OCI-LY7 (cell line): ENCODE measurements around the gene ALLC. TPM values are rescaled to one million over a fixed set of nuclear protein-coding genes. Genes with fewer than 3 reads are reported as not detected.

Experiments used
- BruUV-seq: library from RNA; stranded (reverse); fragments of 400-500 nt; replicated peaks from 2 replicates; lab custom pipeline; 2021; lab: Mats Ljungman, UMichigan
- CTCF ChIA-PET: fragments of 300-600 bp; sonication (Branson Sonifier 250); formaldehyde crosslinking; loops from one replicate; lab custom pipeline; 2022; ENCODE audit warnings: antibody characterized with exemption; ENCODE audit not compliant: unreplicated experiment; lab: Charles Lee
- POLR2A ChIA-PET: fragments of 300-600 bp; sonication (Branson Sonifier 250); formaldehyde crosslinking; loops from one replicate; lab custom pipeline; 2022; ENCODE audit warnings: antibody characterized with exemption; lab: Charles Lee
- DNase-seq: peaks from one replicate; pipeline ENCODE4 v3.0.0-alpha.2; 2015; ENCODE audit warnings: low spot score
- H2AFZ ChIP-seq: fragments of 200-600 bp; sonication (generic), shearing (Covaris generic); 2 replicates; pipeline ENCODE4 v1.6.1; 2014; ENCODE audit warnings: mild to moderate bottlenecking, antibody characterized with exemption, low read length, moderate library complexity
- H3K27ac ChIP-seq: fragments of 200-600 bp; sonication (generic); 2 replicates; pipeline ENCODE4 v1.5.1; 2014; ENCODE audit warnings: mixed run types, low read depth, mild to moderate bottlenecking, moderate library complexity, low read length, inconsistent platforms; ENCODE audit not compliant: poor library complexity, severe bottlenecking
- H3K36me3 ChIP-seq: fragments of 200-600 bp; sonication (generic); 2 replicates; pipeline ENCODE4 v1.6.1; 2014; ENCODE audit warnings: mild to moderate bottlenecking, antibody characterized with exemption, low read length, moderate library complexity, mixed read lengths; ENCODE audit not compliant: insufficient read depth
- H3K4me1 ChIP-seq: fragments of 200-600 bp; sonication (generic); 2 replicates; pipeline ENCODE4 v1.5.1; 2014; ENCODE audit warnings: mild to moderate bottlenecking, low read length; ENCODE audit not compliant: insufficient read depth, poor library complexity, severe bottlenecking
- H3K4me2 ChIP-seq: fragments of 200-600 bp; sonication (generic); 2 replicates; pipeline ENCODE4 v1.6.1; 2014; ENCODE audit warnings: mild to moderate bottlenecking, low read length
- H3K4me3 ChIP-seq: fragments of 200-600 bp; sonication (generic); 2 replicates; pipeline ENCODE4 v1.5.1; 2014; ENCODE audit warnings: mild to moderate bottlenecking, low read depth, low read length; ENCODE audit not compliant: poor library complexity, severe bottlenecking
- H3K79me2 ChIP-seq: fragments of 200-600 bp; sonication (generic); 2 replicates; pipeline ENCODE4 v1.6.1; 2016; ENCODE audit warnings: low read depth, mild to moderate bottlenecking, low read length, moderate library complexity, mixed read lengths; ENCODE audit not compliant: insufficient read depth
- H3K9me2 ChIP-seq: fragments of 200-600 bp; sonication (generic); 2 replicates; pipeline ENCODE4 v1.6.1; 2016; ENCODE audit warnings: mild to moderate bottlenecking, low read length, mixed read lengths; ENCODE audit not compliant: insufficient read depth
- H3K9me3 ChIP-seq: fragments of 200-600 bp; sonication (generic); 2 replicates; pipeline ENCODE4 v1.6.1; 2014; ENCODE audit warnings: mild to moderate bottlenecking, mixed run types, low read length, mixed read lengths
- H4K20me1 ChIP-seq: fragments of 200-600 bp; sonication (generic); 2 replicates; pipeline ENCODE4 v1.6.1; 2014; ENCODE audit warnings: mild to moderate bottlenecking, antibody characterized with exemption, low read length, moderate library complexity, mixed read lengths; ENCODE audit not compliant: insufficient read depth
- CTCF ChIP-seq: fragments of 200-600 bp; sonication (generic); conservative IDR thresholded peaks from 2 replicates; pipeline ENCODE4 v1.5.1; 2014; ENCODE audit warnings: mild to moderate bottlenecking, antibody characterized with exemption, low read length, moderate library complexity, mixed read lengths
- EZH2phosphoT487 ChIP-seq: fragments of 200-600 bp; sonication (generic); IDR thresholded peaks from 2 replicates; pipeline ENCODE4 v1.6.1; 2018; ENCODE audit warnings: low read depth, borderline replicate concordance, mild to moderate bottlenecking, mixed run types, antibody characterized with exemption, low read length, moderate library complexity, mixed read lengths
- intact Hi-C: fragments of 100-400 bp; cut with micrococcal nuclease; formaldehyde crosslinking; loops from one replicate; pipeline ENCODE4 v1.10.0; 2022; ENCODE audit not compliant: unreplicated experiment
- total RNA-seq, 2 experiments: library from RNA; depleted of rRNA in 1 of 2; stranded (reverse); fragments of >200 nt in 1 of 2; shearing (Covaris generic) in 1 of 2; gene quantifications; 2 replicates each; pipeline ENCODE4 v1.2.3, GENCODE V29; 2014 to 2022

The ALLC gene
- total RNA-seq, 2 experiments from 2014 or later = not detected

GRCh38 chr2:3631851-3632659 is 25.9 kb upstream of the ALLC start:
- no peak overlapping the region for H3K27ac ChIP-seq
- H3K79me2 ChIP-seq = no peaks in the 10 kb centered on the region
- no peak overlapping the region for H3K4me3 ChIP-seq
- intact Hi-C loops = no loop called here
- no peak overlapping the region for H2AFZ ChIP-seq
- H3K4me1 ChIP-seq = no peaks in the 10 kb centered on the region
- no peaks in the 10 kb centered on the region for H4K20me1 ChIP-seq
- TF ChIP-seq CTCF (no peak), EZH2phosphoT487 (no peak)
- H3K4me2 ChIP-seq = no peak overlapping the region
- ChIA-PET CTCF (no interaction called here), POLR2A (no interaction called here)
- no peaks in the 10 kb centered on the region for H3K36me3 ChIP-seq
- H3K9me2 ChIP-seq = no peaks in the 10 kb centered on the region
- no peaks in the 10 kb centered on the region for H3K9me3 ChIP-seq
- BruUV-seq = no TSS peak
- no peak for DNase-seq

GRCh38 chr2:3633089-3633981 is 24.7 kb upstream of the ALLC start:
- ChIA-PET POLR2A (no interaction called here), CTCF (no interaction called here)
- BruUV-seq = no TSS peak
- DNase-seq = no peak
- Histone ChIP-seq H3K36me3 (no peaks in the 10 kb centered on the region), H4K20me1 (no peaks in the 10 kb centered on the region), H3K79me2 (no peaks in the 10 kb centered on the region), H3K9me3 (no peaks in the 10 kb centered on the region), H3K27ac (no peak overlapping the region), H3K9me2 (no peaks in the 10 kb centered on the region), H2AFZ (no peak overlapping the region), H3K4me2 (no peak overlapping the region), H3K4me3 (no peak overlapping the region), H3K4me1 (no peaks in the 10 kb centered on the region)
- intact Hi-C loops = no loop called here
- TF ChIP-seq EZH2phosphoT487 (no peak), CTCF (no peak)
